Measurements from ENCODE around the gene TUBGCP5. TPM values are rescaled to one million over a fixed set of nuclear protein-coding genes. Genes with fewer than 3 reads are reported as not detected.

TUBGCP5 gene
- total RNA-seq, 2 donors from 2014 or later, result 21.1 to 22.3 TPM

GRCh38 chr15:22951381-22952280 is 87.7 kb downstream of the TUBGCP5 start:
- ATAC-seq (no peak), DNase-seq (no peak)
- Mint-ChIP-seq H3K4me1 (peaks cover 22% of the 10 kb centered on the region), H3K36me3 (ENCODE audit: low read depth) (no peaks in the 10 kb centered on the region), H3K4me3 (no peak overlapping the region), H3K27ac (no peak overlapping the region), H3K27me3 (no peaks in the 10 kb centered on the region)
- H3K9me3 ChIP-seq (ENCODE audit: control insufficient read depth, low read length, poor library complexity, severe bottlenecking), result no peaks in the 10 kb centered on the region

GRCh38 chr15:22951031-22951380 is 88.4 kb downstream of the TUBGCP5 start:
- Mint-ChIP-seq H3K27ac (no peak overlapping the region), H3K27me3 (no peaks in the 10 kb centered on the region), H3K4me1 (peaks cover 23% of the 10 kb centered on the region), H3K36me3 (ENCODE audit: low read depth) (no peaks in the 10 kb centered on the region), H3K4me3 (no peak overlapping the region)
- no peak for DNase-seq
- no peak for ATAC-seq
- H3K9me3 ChIP-seq (ENCODE audit: control insufficient read depth, low read length, poor library complexity, severe bottlenecking), result no peaks in the 10 kb centered on the region

GRCh38 chr15:22950256-22950990 is 88.9 kb downstream of the TUBGCP5 start:
- no peaks in the 10 kb centered on the region for H3K9me3 ChIP-seq (ENCODE audit: control insufficient read depth, low read length, poor library complexity, severe bottlenecking)
- Mint-ChIP-seq H3K27me3 (no peaks in the 10 kb centered on the region), H3K4me1 (peaks cover 23% of the 10 kb centered on the region), H3K4me3 (no peak overlapping the region), H3K27ac (no peak overlapping the region), H3K36me3 (ENCODE audit: low read depth) (no peaks in the 10 kb centered on the region)
- ATAC-seq (no peak), DNase-seq (no peak)

Other genes starting within 250 kb of the TUBGCP5 start
- 10 to 100 TPM; 32.0 to 34.5 TPM for gene NIPA2, start 200.9 kb downstream of the TUBGCP5 start, total RNA-seq
- 10 to 100 TPM; 14.8 to 17.7 TPM for gene CYFIP1, start 59.2 kb downstream of the TUBGCP5 start, total RNA-seq
- gene GOLGA6L1, start 97.3 kb upstream of the TUBGCP5 start, total RNA-seq, result not detected

Data from T-helper 17 cell (primary cell).